Activated naive CD8-positive, alpha-beta T cell treated with anti-CD3 and anti-CD28 coated beads, Interleukin-2, amount 50 U/mL, for 24 hours (primary cell): Measurements from ENCODE around the gene PKIB.
"Not testable (repeated sequence)": the region's sequence is repeated elsewhere in the genome, so short reads cannot be mapped to it uniquely, and the experiment has no call there.

Source experiments
- ATAC-seq: fragments of 150-1000 bp; cut with Tn5 transposase; one replicate; pipeline ENCODE4 v1.10.0; 2021
- DNase-seq: peaks from one replicate; pipeline ENCODE4 v3.0.0; 2021
- H3K27ac Mint-ChIP-seq: one replicate; pipeline ENCODE4 v1.8.0; 2021; ENCODE audit warnings: mild to moderate bottlenecking, mixed read lengths
- H3K27me3 Mint-ChIP-seq: one replicate; pipeline ENCODE4 v1.8.0; 2021; ENCODE audit warnings: mixed read lengths
- H3K36me3 Mint-ChIP-seq: one replicate; pipeline ENCODE4 v1.8.0; 2021; ENCODE audit warnings: low read depth, mixed read lengths
- H3K4me1 Mint-ChIP-seq: one replicate; pipeline ENCODE4 v1.8.0; 2021; ENCODE audit warnings: mixed read lengths
- H3K4me3 Mint-ChIP-seq: one replicate; pipeline ENCODE4 v1.8.0; 2021; ENCODE audit warnings: mild to moderate bottlenecking, moderate library complexity, mixed read lengths
- H3K9me3 Mint-ChIP-seq: one replicate; pipeline ENCODE4 v1.8.0; 2021; ENCODE audit warnings: mixed read lengths

Gene PKIB

DNA sequence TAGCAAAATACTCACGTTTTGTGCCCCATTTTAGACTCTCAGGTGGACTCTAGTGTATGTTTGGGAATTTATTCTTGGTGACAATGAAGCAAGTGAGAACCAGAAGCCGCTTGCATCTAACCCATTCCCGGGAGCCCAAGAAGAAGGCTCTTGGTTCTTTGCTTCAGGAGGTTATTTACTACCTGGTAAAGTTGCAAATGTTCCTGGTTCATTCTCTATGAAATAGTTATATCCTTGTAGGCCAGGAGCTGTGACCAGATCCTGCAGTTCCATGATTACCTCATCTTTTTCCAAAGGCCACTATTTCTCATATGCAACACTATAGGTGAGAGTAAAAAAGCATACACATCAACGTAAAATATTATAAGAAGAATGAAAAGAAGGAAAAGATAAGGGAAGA, 108.4 kb downstream of the PKIB start:
- H3K27me3 Mint-ChIP-seq, result peaks cover 2% of the 10 kb centered on the region
- no peak overlapping the region for H3K27ac Mint-ChIP-seq
- no peaks in the 10 kb centered on the region for H3K4me1 Mint-ChIP-seq

DNA sequence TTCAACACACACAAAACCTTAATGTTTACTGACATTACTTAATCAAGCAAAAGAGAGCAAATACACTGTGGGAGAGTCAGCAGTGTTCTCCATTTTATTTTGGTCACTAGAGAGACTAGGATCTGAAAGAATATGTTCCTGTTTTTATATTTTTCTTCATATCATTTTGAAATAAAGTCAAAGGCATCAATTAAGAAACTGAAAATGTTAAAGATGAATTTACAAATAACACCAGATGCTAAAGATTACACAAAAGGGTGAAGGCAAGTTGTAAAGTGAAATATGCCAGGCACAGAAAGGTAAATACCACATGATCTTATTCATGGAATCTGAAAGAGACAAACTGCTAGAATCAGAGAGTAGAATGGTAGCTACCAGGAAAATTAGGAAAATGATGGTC, 109.0 kb downstream of the PKIB start:
- ATAC-seq, result no peak
- DNase-seq, result no peak
- no peaks in the 10 kb centered on the region for H3K36me3 Mint-ChIP-seq
- no peaks in the 10 kb centered on the region for H3K9me3 Mint-ChIP-seq
- H3K27ac Mint-ChIP-seq, result no peak overlapping the region
- H3K4me1 Mint-ChIP-seq, result no peaks in the 10 kb centered on the region
- H3K27me3 Mint-ChIP-seq, result peaks cover 2% of the 10 kb centered on the region
- H3K4me3 Mint-ChIP-seq, result no peak overlapping the region

More for the DNA sequence above, 108.4 kb downstream of the PKIB start:
- ATAC-seq (no peak), DNase-seq (no peak)
- no peaks in the 10 kb centered on the region for H3K36me3 Mint-ChIP-seq
- H3K9me3 Mint-ChIP-seq, result no peaks in the 10 kb centered on the region
- H3K4me3 Mint-ChIP-seq, result no peak overlapping the region

DNA sequence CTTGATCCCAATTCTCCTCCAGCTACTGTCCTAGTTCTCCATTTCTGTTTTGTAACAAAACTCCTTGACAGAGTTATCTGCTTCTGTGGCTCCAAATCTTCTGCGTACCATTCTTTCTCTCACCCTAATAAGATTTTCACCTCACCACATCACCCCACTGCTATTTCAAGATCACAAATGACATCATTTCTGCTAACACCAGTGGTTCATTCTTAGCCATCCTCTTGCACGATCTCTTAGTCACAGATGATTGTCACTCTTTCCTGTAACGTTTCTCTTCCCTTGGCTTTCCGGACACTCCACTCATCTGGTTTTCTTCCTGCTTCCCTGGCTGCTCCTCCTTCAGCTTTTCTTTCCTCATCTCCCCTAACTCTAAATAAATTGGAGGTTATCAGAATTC, 112.5 kb downstream of the PKIB start:
- Mint-ChIP-seq H3K4me1 (no peaks in the 10 kb centered on the region), H3K9me3 (no peaks in the 10 kb centered on the region), H3K4me3 (no peak overlapping the region), H3K27me3 (peaks cover 2% of the 10 kb centered on the region), H3K27ac (no peak overlapping the region), H3K36me3 (no peaks in the 10 kb centered on the region)
- ATAC-seq (no peak), DNase-seq (no peak)

DNA sequence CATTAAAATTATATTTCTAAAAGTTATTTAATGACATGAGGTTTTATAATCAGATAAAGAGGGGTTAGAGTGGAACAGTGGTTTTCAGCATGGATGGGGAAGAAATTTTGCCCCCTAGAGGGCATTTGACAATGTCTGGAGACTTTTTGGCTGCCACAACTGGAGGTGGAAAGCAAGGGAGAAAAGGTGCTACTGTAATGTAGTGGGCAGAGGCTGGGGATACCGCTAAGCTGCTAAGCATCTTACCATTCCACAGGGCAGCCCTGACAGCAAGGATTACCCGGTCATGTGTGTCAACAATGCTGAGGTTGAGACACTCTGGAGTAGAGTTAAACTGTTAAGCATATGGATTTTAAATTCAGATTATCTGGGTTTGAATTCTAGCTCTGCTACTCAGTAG, 116.4 kb downstream of the PKIB start:
- Mint-ChIP-seq H3K27me3 (no peaks in the 10 kb centered on the region), H3K9me3 (no peaks in the 10 kb centered on the region), H3K36me3 (no peaks in the 10 kb centered on the region), H3K27ac (no peak overlapping the region), H3K4me1 (no peaks in the 10 kb centered on the region), H3K4me3 (no peak overlapping the region)
- no peak for DNase-seq
- ATAC-seq, result no peak

DNA sequence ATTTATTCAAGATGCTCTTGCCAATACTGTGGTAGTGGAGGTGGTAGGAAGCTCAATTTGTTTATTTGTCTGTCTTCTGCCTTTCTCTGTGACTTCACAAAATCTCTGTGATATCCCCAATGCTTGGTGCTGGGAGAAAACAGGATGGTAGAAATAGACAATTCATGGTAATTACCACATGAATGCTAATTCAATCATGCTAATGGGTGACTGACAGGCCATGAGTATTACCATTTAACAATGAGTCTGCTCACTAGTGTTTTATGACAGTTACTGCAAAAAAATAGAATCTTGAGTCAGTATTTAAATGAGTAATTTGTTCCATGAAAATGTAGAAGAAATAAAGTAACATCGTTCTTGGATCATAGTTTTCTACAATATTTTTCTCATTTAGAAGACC, 117.0 kb downstream of the PKIB start:
- Mint-ChIP-seq H3K36me3 (no peaks in the 10 kb centered on the region), H3K4me3 (no peak overlapping the region), H3K4me1 (no peaks in the 10 kb centered on the region), H3K27ac (no peak overlapping the region), H3K27me3 (no peaks in the 10 kb centered on the region), H3K9me3 (no peaks in the 10 kb centered on the region)
- ATAC-seq (no peak), DNase-seq (no peak)

DNA sequence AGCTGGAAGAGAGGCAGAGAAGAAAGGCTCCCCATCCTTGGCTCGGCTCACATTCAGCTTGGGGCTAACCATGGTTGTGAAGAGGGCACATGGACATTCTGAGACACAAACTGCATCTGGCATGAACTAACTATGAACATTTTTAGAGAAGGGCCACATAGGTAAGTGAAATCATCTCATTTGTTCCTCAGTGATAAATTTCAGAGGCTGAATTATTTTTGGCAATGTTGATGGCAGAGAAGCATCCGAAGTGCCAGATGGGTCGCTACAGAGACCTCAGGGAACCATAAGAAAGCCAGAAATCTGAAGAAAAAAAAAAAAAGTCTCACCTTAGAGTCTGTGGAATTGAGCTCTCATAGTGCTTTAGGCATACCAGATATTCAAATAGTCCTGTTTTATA, 120.1 kb downstream of the PKIB start:
- Mint-ChIP-seq H3K27ac (no peak overlapping the region), H3K4me3 (no peak overlapping the region), H3K27me3 (peaks cover 7% of the 10 kb centered on the region), H3K4me1 (no peaks in the 10 kb centered on the region), H3K9me3 (no peaks in the 10 kb centered on the region), H3K36me3 (no peaks in the 10 kb centered on the region)
- ATAC-seq, result no peak
- no peak for DNase-seq

GRCh38 chr6:122730775-122731386, 120.7 kb downstream of the PKIB start:
- no peaks in the 10 kb centered on the region for H3K9me3 Mint-ChIP-seq
- no peaks in the 10 kb centered on the region for H3K4me1 Mint-ChIP-seq
- ATAC-seq, result no peak

GRCh38 chr6:122733259-122733658, 123.1 kb downstream of the PKIB start:
- no peak overlapping the region for H3K27ac Mint-ChIP-seq
- H3K9me3 Mint-ChIP-seq, result no peaks in the 10 kb centered on the region
- ATAC-seq (no peak), DNase-seq (no peak)
- H3K4me1 Mint-ChIP-seq, result no peaks in the 10 kb centered on the region
- peaks cover 7% of the 10 kb centered on the region for H3K27me3 Mint-ChIP-seq
- no peak overlapping the region for H3K4me3 Mint-ChIP-seq
- no peaks in the 10 kb centered on the region for H3K36me3 Mint-ChIP-seq

More at GRCh38 chr6:122730775-122731386, 120.7 kb downstream of the PKIB start:
- no peak for DNase-seq
- H3K36me3 Mint-ChIP-seq, result no peaks in the 10 kb centered on the region
- H3K27ac Mint-ChIP-seq, result no peak overlapping the region
- H3K4me3 Mint-ChIP-seq, result no peak overlapping the region
- peaks cover 7% of the 10 kb centered on the region for H3K27me3 Mint-ChIP-seq

GRCh38 chr6:122734529-122735395, 124.6 kb downstream of the PKIB start:
- no peaks in the 10 kb centered on the region for H3K4me1 Mint-ChIP-seq
- peaks cover 7% of the 10 kb centered on the region for H3K27me3 Mint-ChIP-seq
- DNase-seq (no peak), ATAC-seq (no peak)
- H3K27ac Mint-ChIP-seq, result no peak overlapping the region
- H3K36me3 Mint-ChIP-seq, result no peaks in the 10 kb centered on the region
- no peaks in the 10 kb centered on the region for H3K9me3 Mint-ChIP-seq
- H3K4me3 Mint-ChIP-seq, result no peak overlapping the region

DNA sequence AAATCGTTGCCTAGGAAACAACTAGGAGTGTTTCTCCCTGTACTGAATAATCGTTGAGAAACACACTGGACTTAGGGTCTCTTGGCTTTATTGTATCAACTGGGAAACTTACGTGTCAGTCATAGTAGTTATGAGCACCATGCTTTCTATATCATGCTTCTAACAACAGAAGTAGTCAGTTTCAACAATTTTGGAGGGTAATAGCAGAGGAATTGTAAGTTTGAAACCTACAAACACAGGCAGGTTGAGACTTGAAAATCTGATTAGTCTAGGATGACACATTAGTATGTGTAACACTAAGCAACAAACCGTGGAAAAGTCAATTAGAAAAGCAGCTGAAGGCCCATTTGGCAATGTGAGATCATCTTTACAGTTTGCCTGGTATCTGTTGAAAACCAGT, 125.4 kb downstream of the PKIB start:
- DNase-seq, result no peak
- no peak for ATAC-seq
- Mint-ChIP-seq H3K27me3 (peaks cover 7% of the 10 kb centered on the region), H3K4me1 (no peaks in the 10 kb centered on the region), H3K9me3 (no peaks in the 10 kb centered on the region), H3K4me3 (no peak overlapping the region), H3K36me3 (no peaks in the 10 kb centered on the region), H3K27ac (no peak overlapping the region)

- H3K4me3 Mint-ChIP-seq, result no peak overlapping the region
- no peaks in the 10 kb centered on the region for H3K36me3 Mint-ChIP-seq
- no peaks in the 10 kb centered on the region for H3K4me1 Mint-ChIP-seq
- no peaks in the 10 kb centered on the region for H3K9me3 Mint-ChIP-seq
- peaks cover 7% of the 10 kb centered on the region for H3K27me3 Mint-ChIP-seq
- H3K27ac Mint-ChIP-seq, result no peak overlapping the region
- DNase-seq (no peak), ATAC-seq (no peak)
These were observed 126.0 kb downstream of the PKIB start for GRCh38 chr6:122736163-122736562.

DNA sequence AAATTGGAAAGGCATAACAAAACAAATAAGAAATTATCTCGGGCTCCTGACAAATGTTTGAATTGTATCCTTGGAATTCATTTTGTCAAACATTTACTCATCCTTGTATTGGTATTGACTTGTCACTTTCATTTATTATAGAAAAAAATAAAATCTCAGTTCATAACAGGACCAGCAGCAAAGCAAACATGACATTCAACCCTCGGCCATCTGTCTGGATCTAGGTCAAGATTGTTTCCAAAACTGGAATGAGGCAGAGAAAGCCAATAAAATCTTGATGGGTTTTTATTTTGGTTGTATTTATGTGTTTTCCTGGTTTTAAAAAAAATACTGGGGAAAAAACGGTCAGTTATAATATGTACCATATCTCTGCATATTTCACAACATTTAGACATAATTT, 126.4 kb downstream of the PKIB start:
- no peak for ATAC-seq
- H3K4me3 Mint-ChIP-seq, result no peak overlapping the region
- H3K27me3 Mint-ChIP-seq, result peaks cover 7% of the 10 kb centered on the region
- H3K4me1 Mint-ChIP-seq, result no peaks in the 10 kb centered on the region
- H3K27ac Mint-ChIP-seq, result no peak overlapping the region
- DNase-seq, result no peak
- no peaks in the 10 kb centered on the region for H3K36me3 Mint-ChIP-seq
- no peaks in the 10 kb centered on the region for H3K9me3 Mint-ChIP-seq

- Mint-ChIP-seq H3K4me1 (no peaks in the 10 kb centered on the region), H3K27ac (no peak overlapping the region), H3K4me3 (no peak overlapping the region), H3K9me3 (no peaks in the 10 kb centered on the region), H3K27me3 (no peaks in the 10 kb centered on the region), H3K36me3 (no peaks in the 10 kb centered on the region)
- ATAC-seq, result no peak
- no peak for DNase-seq
These were observed 129.9 kb downstream of the PKIB start for GRCh38 chr6:122740091-122740490.

GRCh38 chr6:122740936-122741335, 130.7 kb downstream of the PKIB start:
- no peaks in the 10 kb centered on the region for H3K9me3 Mint-ChIP-seq
- no peaks in the 10 kb centered on the region for H3K4me1 Mint-ChIP-seq
- no peak overlapping the region for H3K27ac Mint-ChIP-seq
- no peak overlapping the region for H3K4me3 Mint-ChIP-seq
- no peak for ATAC-seq
- DNase-seq, result no peak
- H3K36me3 Mint-ChIP-seq, result no peaks in the 10 kb centered on the region
- no peaks in the 10 kb centered on the region for H3K27me3 Mint-ChIP-seq

DNA sequence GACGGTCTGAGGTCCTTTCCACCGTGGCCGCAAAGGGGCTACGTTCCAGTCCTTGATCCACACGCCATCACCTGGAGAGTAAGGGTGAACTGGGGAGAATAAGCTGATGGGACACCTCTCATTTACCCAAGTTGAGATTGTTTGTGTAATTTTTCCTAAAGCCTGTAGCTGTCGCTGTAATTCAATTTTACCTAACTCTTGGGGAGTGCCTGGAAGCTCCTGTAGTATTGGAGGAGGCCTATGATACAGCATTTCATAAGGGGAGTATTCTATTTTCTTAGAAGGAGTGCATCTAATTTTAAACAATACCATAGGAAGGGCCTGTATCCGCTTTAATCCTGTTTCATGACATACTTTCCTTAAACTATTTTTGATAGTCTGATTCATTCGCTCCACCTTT, 134.0 kb downstream of the PKIB start:
- H3K27me3 Mint-ChIP-seq, H3K4me3 Mint-ChIP-seq, H3K36me3 Mint-ChIP-seq, DNase-seq, H3K4me1 Mint-ChIP-seq, H3K9me3 Mint-ChIP-seq, H3K27ac Mint-ChIP-seq, ATAC-seq: not testable (repeated sequence)
